Prostate gland (tissue), 2 donors: ENCODE results near the gene RNF148. TPM values are rescaled to one million over a fixed set of nuclear protein-coding genes. Genes with fewer than 3 reads are reported as not detected.

ENCODE experiments used
- DNase-seq: peaks from one replicate; pipeline ENCODE4 v3.0.0-alpha.2; 2019; ENCODE audit warnings: low spot score
- H3K27ac ChIP-seq, 2 donors: fragments of 200-600 bp; sonication (generic); 2 replicates each; pipeline ENCODE4 v1.5.1; 2017 to 2019
- H3K27me3 ChIP-seq: fragments of 200-600 bp; sonication (generic); replicated peaks from 2 replicates; pipeline ENCODE4 v1.5.1; 2019; ENCODE audit not compliant: insufficient read depth
- H3K36me3 ChIP-seq, 2 donors: fragments of 200-600 bp; sonication (generic); 1 replicate in 1 of 2; 2 replicates in 1 of 2; pipeline versions ENCODE4 v1.5.1 to v1.8.1; 2017 to 2019
- H3K4me1 ChIP-seq: fragments of 200-600 bp; sonication (generic); replicated peaks from 2 replicates; pipeline ENCODE4 v1.5.1; 2019
- H3K4me3 ChIP-seq, 2 donors: fragments of 200-600 bp; sonication (generic); 2 replicates each; pipeline ENCODE4 v1.5.1; 2017 to 2019
- H3K9me3 ChIP-seq: fragments of 200-600 bp; sonication (generic); 2 replicates; pipeline ENCODE4 v1.5.1; 2017
- CTCF ChIP-seq, 4 experiments: fragments of 200-600 bp in 2 of 4; fragments of 450-650 bp in 2 of 4; sonication (generic) in 2 of 4; IDR thresholded peaks; 1 replicate in 3 of 4; 2 replicates in 1 of 4; pipeline ENCODE4 v1.5.1; 2016 to 2019; ENCODE audit warnings: antibody characterized with exemption in 4 of 4, mild to moderate bottlenecking in 2 of 4, moderate library complexity in 2 of 4
- POLR2A ChIP-seq: fragments of 450-650 bp; IDR thresholded peaks from one replicate; pipeline ENCODE4 v1.6.1; 2016; ENCODE audit warnings: antibody characterized with exemption, mild to moderate bottlenecking
- POLR2AphosphoS5 ChIP-seq: sonication (generic); formaldehyde crosslinking; IDR thresholded peaks from one replicate; pipeline ENCODE4 v1.6.1; 2017; ENCODE audit warnings: antibody characterized with exemption
- WGBS: methylation state at CpG from one replicate; pipeline ENCODE4 v1.1.5; 2018; 5-methylcytosine and 5-hydroxymethylcytosine counted together
- intact Hi-C: fragments of 100-400 bp; cut with DNase I; formaldehyde crosslinking; loops from one replicate; pipeline ENCODE4 v1.14.2; 2022
- total RNA-seq, 2 donors: library from RNA; depleted of rRNA; stranded (reverse); fragments of >200 nt; gene quantifications; one replicate each; pipeline ENCODE4 v1.1.0, GENCODE V29; 2016

RNF148 gene
- total RNA-seq, 2 donors from 2014 or later = 2.9 to 3.4 TPM

DNA sequence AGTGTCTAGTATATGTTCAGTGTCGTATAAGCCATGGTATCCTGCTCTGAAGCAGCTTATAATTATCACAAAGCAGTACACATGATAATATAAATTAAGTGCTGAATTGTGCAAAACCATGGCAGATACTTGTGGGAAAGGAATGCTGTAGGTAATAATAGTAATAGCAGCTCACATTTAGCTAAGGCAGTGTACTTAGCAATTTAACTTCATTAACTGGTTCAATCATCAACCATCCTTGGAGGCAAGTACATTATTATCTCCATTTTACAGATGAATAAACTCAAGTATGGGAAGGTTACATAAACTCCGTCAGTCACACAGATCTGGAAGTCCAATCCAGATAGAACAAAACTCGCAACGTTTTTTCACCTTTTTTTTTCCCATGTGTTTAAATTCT, 21.6 kb upstream of the RNF148 start:
- Histone ChIP-seq H3K4me3 (no peak overlapping the region), H3K4me1 (no peaks in the 10 kb centered on the region), H3K27me3 (no peaks in the 10 kb centered on the region), H3K9me3 (no peaks in the 10 kb centered on the region), H3K27ac (no peak overlapping the region), H3K36me3 (no peaks in the 10 kb centered on the region)
- no peak for TF ChIP-seq CTCF (IDR thresholded peaks at IDR 0.05)
- intact Hi-C loops = no loop called here
- 86% methylated on average over 4 of the region's 4 CpGs for WGBS
- no peak for DNase-seq

DNA sequence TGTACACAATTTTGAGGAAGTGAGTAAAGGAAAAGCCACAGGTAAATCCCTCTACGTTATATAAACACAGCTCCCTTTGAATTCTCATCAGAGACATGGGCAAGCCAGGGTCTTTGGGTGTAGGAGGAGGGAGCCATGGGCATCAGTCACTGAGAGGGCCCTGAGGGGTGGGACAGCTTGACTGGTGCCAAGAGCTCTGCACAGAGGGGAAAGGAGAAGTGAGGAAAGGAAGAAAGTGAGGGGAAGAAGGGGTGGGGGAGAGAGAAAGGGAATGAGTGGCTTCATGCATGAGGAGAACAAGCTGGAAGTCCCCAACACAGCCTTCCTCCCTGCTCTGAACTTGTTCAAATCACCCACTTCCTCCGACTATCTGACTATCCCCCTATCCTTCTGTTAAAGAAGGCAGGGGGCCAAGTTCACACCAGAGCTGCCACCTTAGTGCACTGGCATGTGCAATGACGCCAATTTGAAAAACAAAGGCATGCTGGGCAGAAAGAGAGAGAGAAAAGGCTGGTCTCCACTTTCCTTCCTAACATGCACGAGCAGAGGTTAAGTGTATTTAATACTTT, 16.4 kb upstream of the RNF148 start:
- WGBS = 85% methylated on average over 4 of the region's 4 CpGs
- intact Hi-C loops = no loop called here
- H3K27ac ChIP-seq = no peak overlapping the region

DNA sequence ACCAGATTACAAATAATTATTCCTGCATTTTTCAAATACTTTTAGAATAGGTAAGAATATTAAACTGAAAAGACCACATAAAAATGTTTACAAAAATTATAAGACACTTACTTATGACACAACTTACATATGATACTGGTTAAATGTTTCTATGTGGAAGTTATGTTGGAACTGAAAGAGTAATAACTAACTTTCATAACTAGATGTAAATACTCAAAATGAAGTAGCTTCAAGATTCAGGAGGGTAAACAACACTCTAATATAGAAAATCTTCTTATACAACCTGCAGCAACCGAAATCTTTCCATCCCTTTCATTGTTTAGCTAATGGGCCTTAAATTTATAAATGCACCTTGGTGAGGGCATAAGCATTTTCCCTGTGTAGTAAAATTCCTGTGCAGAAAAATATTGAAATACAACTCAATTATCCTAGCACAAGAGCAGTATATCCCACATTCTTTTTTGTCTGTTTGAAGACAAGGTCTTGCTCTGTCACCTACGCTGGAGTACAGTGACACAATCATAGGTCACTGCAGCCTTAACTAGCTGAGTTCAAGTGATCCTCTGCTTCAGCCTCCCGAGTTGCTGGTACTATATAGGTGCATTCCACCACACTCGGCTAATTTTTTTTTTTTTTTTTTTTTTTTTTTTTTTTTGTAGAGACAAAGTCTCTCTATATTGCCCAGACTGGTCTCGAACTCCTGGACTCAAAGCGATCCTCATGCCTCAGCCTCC, 14.8 kb upstream of the RNF148 start:
- no peaks in the 10 kb centered on the region for H3K4me1 ChIP-seq
- H3K4me3 ChIP-seq = no peak overlapping the region
- intact Hi-C loops = no loop called here
- DNase-seq = no peak
- no peak overlapping the region for H3K27ac ChIP-seq
- 98% methylated on average over 6 of the region's 6 CpGs for WGBS
- no peaks in the 10 kb centered on the region for H3K27me3 ChIP-seq
- H3K9me3 ChIP-seq = no peaks in the 10 kb centered on the region
- H3K36me3 ChIP-seq = no peaks in the 10 kb centered on the region
- no peak for TF ChIP-seq POLR2A
- TF ChIP-seq POLR2AphosphoS5 = no peak
- TF ChIP-seq CTCF (IDR thresholded peaks at IDR 0.05) = no peak

More for the DNA sequence above, 16.4 kb upstream of the RNF148 start:
- H3K36me3 ChIP-seq = no peaks in the 10 kb centered on the region
- no peak overlapping the region for H3K4me3 ChIP-seq
- no peaks in the 10 kb centered on the region for H3K4me1 ChIP-seq
- TF ChIP-seq CTCF (IDR thresholded peaks at IDR 0.05) (no peak), POLR2A (no peak), POLR2AphosphoS5 (no peak)
- no peaks in the 10 kb centered on the region for H3K9me3 ChIP-seq
- DNase-seq = no peak
- H3K27me3 ChIP-seq = no peaks in the 10 kb centered on the region

DNA sequence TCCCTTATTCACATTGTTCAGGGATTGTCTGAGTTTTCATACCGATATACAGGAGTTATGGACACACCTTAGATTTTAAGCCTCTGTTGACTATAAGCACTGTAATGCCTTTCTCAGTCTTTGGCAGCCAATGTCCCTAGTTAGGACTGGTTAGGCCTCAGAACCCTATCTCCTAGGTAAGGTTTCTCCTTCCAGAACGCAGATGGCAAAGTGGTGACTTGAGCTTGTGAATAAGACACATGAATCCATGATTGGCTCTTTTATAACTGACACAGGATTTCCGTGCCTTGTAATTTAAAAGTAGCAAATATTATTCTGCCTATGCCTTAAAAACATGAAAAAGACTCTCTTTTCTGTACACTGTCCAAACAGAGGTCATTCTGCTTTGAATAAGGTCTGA, 12.5 kb upstream of the RNF148 start:
- TF ChIP-seq CTCF (IDR thresholded peaks at IDR 0.05) = no peak
- no peak for TF ChIP-seq POLR2AphosphoS5
- no peak for TF ChIP-seq POLR2A
- H3K27me3 ChIP-seq = no peaks in the 10 kb centered on the region
- 92% methylated on average over 3 of the region's 3 CpGs for WGBS
- intact Hi-C loops = no loop called here
- no peak overlapping the region for H3K4me3 ChIP-seq
- no peaks in the 10 kb centered on the region for H3K36me3 ChIP-seq
- no peak overlapping the region for H3K27ac ChIP-seq
- no peaks in the 10 kb centered on the region for H3K4me1 ChIP-seq
- no peaks in the 10 kb centered on the region for H3K9me3 ChIP-seq
- DNase-seq = no peak

DNA sequence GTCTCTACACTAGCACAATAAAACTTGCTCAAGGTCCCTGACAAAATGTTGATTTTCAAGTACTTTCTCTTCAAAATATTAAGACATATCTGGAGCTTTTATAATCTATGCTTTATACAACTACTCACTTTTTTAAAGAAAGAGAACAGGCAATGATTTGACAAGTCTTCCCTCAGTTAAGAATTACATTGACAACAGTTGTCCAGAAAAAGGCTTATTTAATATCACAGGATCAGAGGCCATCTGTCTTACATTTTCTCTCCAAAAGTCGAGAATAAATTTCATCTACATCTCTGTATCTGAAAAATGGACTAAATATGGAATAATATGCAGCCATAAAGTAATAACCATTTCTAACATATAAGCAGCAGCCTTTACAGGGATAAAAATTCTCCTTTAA, 8.2 kb upstream of the RNF148 start:
- H3K4me3 ChIP-seq = no peak overlapping the region
- H3K27me3 ChIP-seq = no peaks in the 10 kb centered on the region
- TF ChIP-seq POLR2AphosphoS5 (no peak), POLR2A (no peak), CTCF (IDR thresholded peaks at IDR 0.05) (no peak)
- WGBS = 93% methylated on average over 1 of the region's 1 CpG
- no peaks in the 10 kb centered on the region for H3K4me1 ChIP-seq
- H3K36me3 ChIP-seq = no peaks in the 10 kb centered on the region
- no peaks in the 10 kb centered on the region for H3K9me3 ChIP-seq
- no peak overlapping the region for H3K27ac ChIP-seq
- intact Hi-C loops = no loop called here
- DNase-seq = no peak
